CD4-positive, alpha-beta T cell treated with Interleukin-4 for 4 hours (primary cell): Measurements from ENCODE around the gene CUBN.
A peak's percentile ranks its signal among the peaks of the same experiment; 100 is the strongest.
"Not testable (repeated sequence)": the region's sequence is repeated elsewhere in the genome, so short reads cannot be mapped to it uniquely, and the experiment has no call there.

Source experiments
- DNase-seq: peaks from one replicate; pipeline ENCODE4 v3.0.0-alpha.2; 2020

Gene CUBN

GRCh38 chr10:16853809-16854208, 275.8 kb downstream of the CUBN start:
- no peak for DNase-seq

DNA sequence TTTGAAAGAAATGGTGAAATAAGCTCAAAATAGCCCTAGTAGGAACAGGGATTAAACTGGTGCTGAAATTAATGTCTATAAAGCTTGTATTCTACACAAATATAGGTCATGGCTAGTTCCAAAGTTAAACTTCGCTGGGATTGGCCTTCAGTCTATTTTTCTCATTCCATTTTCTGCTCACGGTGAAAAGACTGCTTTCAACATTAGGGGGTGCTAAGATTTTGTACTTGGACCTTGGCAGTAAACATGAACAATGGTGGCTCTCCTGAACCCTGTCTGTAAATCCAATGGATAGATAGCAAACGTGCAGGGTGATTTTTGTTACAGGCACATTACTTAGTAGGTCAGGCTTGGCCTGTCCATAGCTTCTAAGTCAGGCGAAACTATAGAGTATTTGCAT, 276.4 kb downstream of the CUBN start:
- DNase-seq = peak; percentile 8

- DNase-seq = no peak
These were observed 277.0 kb downstream of the CUBN start for GRCh38 chr10:16852624-16853023.

GRCh38 chr10:16848562-16849154, 281.0 kb downstream of the CUBN start:
- no peak for DNase-seq

DNA sequence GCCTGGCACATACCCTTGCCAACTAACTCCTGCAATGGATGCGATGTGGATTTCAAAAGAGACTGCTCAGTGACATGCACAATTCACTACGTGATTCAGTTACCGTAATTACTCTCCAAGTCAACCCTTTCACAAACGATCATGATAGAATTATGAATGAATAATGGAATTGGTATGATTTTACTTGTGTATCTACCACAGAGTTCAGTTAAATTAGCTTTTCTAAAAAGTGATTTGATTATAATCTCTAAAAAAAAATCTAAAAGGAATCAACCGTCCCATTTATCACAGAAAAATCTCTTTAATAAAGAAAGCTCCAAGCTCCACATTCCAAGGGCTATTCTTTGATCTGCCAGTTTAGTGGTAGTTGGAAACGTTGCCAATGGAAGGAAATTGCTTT, 282.0 kb downstream of the CUBN start:
- DNase-seq = no peak

GRCh38 chr10:16845248-16845647, 284.4 kb downstream of the CUBN start:
- no peak for DNase-seq

GRCh38 chr10:16843252-16843870, 286.2 kb downstream of the CUBN start:
- DNase-seq = peak; percentile 81

GRCh38 chr10:16835228-16835627, 294.4 kb downstream of the CUBN start:
- DNase-seq = peak; percentile 53

- DNase-seq = no peak
These were observed 297.1 kb downstream of the CUBN start for GRCh38 chr10:16832351-16833080.

GRCh38 chr10:16828701-16829175, 300.9 kb downstream of the CUBN start:
- no peak for DNase-seq

- DNase-seq = peak; percentile 81
These were observed 301.5 kb downstream of the CUBN start for GRCh38 chr10:16828114-16828568.

DNA sequence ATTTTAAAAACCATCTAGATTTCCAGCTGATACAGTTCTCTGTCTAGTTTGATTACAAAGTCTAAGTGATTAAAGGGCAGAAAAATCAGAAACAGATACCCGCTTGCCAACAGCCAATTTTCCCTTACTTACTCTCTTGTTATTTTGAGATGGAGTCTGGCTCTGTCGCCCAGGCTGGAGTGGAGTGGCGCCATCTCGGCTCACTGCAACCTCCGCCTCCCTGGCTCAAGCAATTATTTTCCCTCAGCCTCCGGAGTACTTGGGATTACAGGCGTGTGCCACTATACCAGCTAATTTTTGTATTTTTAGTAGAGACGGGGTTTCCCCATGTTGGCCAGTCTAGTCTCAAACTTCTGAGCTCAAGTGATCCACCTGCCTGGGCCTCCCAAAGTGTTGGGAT, 302.1 kb downstream of the CUBN start:
- not testable (repeated sequence) for DNase-seq

DNA sequence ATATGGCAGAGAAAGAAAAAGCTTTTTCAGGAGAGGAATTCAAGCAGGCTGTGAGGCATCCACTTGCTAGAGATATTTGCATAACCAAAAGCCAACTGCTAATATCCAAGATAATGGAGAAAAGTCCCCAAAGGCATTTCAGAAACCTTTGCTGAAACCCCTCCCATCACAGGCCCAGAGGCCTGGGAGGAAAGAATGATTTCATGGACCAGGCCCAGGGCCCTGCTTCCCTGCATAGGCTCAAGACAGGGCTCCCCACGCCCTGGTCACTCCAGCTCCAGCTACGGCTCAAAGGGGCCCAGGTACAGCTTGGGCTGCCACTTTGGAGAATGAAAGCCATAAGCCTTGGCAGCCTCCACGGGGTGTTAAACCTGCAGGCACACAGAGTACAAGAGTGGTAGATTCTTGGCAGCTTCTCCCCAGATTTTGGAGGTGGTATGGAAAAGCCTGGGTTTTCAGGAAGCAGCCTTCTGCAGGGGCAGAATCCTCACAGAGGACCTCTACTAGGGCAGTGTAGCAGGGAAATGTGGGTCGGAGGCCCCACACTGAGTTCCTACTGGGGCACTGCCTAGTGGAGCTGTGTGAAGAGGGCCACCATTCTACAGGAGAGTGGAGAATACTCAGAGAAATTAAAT, 306.8 kb downstream of the CUBN start:
- no peak for DNase-seq

- no peak for DNase-seq
These were observed 307.6 kb downstream of the CUBN start for GRCh38 chr10:16822027-16822426.

GRCh38 chr10:16820421-16820820, 309.2 kb downstream of the CUBN start:
- no peak for DNase-seq

DNA sequence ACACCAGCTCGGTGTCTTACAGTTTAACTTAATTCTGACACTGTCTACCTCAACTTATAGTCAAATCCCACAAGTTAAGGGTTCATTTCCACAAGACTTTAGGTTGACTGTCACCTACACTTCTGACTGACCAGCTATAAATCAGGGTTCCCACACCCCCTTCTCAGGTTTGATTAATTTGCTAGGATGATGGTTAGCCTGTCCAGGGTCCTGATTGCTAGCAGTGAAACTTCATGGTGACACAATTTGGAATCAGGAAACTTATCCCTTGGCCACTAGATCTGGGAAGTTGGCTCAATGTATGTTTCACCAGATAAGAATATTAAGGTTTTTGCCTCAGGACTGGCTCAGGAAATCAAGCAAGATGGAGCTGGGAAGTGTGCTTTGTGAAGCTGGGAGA, 309.6 kb downstream of the CUBN start:
- no peak for DNase-seq

GRCh38 chr10:16819436-16819835, 310.2 kb downstream of the CUBN start:
- DNase-seq = no peak

DNA sequence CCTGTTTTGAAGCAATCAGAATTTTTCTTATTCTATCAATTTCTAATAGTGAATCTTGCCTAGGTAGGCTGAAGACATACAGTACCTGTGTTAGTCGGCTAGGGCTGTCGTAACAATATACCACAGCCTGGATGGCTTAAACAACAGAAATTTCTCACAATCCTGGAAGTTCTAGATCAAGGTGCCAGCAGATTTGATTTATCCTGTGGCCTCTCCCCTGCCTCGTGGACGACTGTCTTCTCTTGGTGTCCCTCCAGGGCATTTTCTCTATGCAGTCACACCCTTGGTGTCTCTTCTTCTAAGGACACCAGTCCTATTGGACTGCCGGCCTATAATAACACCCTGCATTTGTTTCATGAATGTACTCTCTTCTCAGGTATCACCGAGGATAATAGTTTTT, 310.6 kb downstream of the CUBN start:
- DNase-seq = no peak

GRCh38 chr10:16817125-16818019, 312.2 kb downstream of the CUBN start, which contains the start of gene RSU1:
Gene RSU1, minus strand, starts transcription at chr10:16817424. Its CDS starts 343 bp downstream, at chr10:16817081.
- DNase-seq = peak; percentile 100

DNA sequence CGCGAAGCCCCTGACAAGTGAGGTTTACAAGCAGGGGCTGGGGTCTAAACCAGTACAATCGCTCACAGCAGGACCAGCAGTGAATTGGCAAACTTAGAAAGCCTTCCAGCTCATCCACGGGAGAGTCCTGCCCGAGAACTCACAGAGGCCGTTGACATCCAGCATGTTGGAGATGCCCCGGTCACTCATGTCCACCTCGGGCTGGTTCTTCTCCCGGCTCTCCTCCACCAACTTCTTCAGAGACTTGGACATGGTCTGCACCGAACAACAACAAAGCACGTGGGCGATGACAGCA, 312.8 kb downstream of the CUBN start:
- no peak for DNase-seq

- DNase-seq = no peak
These were observed 313.4 kb downstream of the CUBN start for GRCh38 chr10:16816171-16816570.

DNA sequence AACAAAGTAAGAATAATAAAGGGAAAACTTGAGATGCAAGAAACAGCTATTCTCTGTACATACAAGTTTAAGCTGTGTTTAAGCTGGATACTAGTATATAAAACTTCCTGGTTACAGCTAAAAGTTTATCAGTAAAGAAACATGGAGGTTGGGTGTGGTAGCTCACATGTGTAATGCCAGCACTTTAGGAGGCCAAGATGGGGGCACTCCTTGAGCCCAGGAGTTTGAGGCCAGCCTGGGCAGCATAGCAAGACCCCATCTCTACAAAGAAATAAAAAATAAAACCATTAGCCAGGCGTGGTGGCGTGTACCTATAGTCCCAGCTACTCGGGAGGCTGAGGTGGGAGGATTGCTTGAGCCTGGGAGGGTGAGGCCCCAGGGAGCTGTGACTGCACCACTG, 315.6 kb downstream of the CUBN start:
- no peak for DNase-seq

DNA sequence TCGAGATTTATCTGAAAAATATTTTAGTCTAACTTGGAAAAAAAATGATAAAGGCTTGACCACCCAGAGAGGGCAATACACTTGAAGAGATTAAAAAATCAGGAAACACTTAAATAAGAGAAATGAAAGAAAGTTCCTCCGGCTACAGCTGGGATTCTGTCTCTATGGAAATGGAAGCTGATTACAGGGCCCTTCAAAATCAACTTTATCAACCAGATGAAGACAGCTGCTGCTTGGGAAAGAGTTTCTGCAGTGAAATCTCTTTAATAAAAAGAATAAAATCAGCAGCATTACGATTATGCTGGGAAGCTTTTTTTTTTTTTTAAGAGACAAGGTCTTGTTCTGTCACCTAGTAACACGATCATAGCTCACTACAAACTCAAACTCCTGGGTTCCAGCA, 316.9 kb downstream of the CUBN start:
- no peak for DNase-seq
